HG02943 (cell line): ENCODE data around the gene PIGC.

ENCODE experiments used
- ATAC-seq: cut with Tn5 transposase; IDR thresholded peaks from one replicate; pipeline ENCODE4 v1.9.1; 2021; ENCODE audit warnings: mild to moderate bottlenecking, low read depth, moderate library complexity; ENCODE audit not compliant: unreplicated experiment

The PIGC gene

DNA sequence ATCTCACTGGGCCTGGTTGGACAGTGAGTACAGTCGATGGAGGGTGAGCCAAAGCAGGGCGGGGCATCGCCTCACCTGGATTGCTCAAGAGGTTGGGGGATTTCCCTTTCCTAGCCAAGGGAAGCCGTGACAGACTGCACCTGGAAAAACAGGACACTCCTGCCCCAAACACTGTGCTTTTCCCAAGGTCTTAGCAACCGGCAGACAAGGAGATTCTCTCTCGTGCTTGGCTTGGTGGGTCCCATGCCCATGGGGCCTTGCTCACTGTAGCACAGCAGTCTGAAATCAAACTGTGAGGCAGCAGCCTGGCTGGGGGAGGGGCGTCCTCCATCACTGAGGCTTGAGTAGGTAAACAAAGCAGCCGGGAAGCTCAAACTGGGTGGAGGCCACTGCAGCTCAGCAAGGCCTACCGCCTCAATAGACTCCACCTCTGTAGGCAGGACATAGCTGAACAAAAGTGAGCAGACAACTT is 12.1 kb downstream of the PIGC start:
- no peak for ATAC-seq

DNA sequence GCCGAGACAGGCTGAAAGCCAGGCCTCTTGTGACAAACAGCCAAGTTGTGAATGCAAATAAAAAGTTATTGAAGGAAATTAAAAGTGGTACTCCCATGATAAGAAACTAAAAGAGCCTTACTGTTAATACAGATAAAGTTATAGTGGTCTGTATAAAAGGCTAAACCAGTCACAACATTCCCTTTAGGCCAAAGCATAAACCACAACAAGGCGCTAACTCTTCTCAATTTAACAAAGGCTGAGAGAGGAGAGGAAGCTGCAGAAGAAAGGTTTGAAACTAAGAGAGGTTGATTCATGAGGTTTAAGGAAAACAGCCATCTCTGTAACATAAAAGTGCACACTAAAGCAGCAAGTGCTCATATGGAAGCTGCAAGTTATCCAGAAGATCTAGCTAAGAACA is 12.7 kb downstream of the PIGC start:
- ATAC-seq = no peak

DNA sequence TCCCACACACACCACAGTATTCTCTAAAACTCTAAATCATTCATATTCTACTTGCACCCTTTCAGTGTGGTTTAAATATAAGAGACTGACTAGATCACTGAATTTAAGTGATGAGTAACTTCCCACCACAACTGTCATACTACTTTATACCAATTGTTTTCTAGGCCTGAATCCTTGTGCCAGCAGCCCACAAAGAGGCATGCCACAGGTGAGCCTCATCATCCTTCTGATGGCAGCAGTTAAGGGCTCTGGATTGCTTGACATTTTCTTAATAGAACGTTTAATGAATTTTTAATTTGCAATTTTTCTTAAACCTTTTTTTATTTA is 13.8 kb downstream of the PIGC start:
- ATAC-seq = no peak

DNA sequence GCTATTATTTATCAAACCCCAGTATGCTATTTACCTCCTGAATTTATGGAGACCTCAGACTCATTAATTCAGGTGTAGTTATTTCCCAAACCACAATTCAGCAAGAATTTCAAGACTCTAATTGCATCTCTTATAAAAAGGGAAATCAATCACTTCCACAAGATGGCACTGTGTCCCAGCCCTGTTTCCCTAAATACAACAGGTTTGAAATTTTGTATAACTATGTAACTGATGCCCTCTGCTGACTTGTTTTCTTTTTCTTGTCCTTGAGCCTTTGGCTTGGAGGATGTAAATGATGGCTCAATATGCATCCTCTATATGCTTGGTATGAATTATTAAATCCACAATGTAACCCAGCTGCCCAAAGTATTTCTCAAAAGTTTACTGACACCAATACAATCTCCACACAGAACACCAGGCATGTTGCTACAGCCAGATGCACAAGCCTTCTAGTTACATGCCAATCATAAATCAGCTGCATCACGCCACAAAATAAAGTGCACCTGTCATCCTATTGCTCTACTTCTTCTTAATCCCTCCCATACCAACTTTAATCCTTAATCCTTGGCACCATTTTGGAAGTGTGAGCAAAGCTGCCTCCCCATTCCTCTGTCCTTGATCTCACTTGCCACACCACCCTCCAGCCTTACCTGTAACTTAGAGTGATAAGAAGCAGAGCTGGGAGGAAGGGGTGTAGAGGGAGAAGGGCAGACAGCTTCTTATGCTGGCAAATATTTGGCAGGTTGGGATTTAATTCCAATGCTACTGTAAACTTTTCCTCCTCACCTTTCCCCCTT is 14.3 kb downstream of the PIGC start:
- no peak for ATAC-seq

DNA sequence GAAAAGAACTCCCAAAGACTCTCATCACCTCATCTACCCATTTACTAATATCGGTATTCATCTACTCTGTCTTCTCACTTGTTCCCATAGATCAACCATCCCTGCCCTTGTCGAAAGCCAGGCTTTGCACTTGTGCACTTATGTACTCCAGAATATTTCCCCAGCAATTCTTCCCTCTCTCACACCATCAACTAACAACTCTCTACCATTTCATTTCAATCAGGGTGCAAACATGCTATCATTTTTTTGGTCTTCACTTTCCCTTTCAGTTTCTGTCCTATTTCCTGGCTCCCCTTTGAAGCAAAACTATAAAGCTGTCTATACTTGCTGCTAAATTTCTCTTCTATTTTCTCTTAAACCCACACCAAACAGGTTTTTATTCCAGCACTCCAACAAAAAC is 16.7 kb downstream of the PIGC start:
- ATAC-seq = no peak

DNA sequence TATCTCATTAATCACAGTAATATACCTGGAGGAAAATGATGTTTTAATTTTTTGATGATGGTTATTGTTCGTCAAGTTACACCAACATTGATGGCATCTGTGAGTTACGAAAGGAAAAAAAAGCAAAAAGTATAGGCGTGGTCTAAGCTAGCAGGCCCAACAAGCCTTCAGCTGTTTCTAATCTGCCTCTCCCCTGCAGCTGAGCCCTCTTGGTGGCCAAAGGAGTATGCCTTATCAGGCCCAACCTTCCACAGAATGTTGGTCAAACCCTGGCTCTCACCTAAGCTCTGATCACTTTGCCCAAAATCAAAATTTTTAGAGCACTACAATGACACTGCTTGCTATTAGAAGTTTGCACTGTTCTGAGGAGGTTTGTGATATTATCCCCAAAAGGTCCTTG is 18.5 kb downstream of the PIGC start:
- ATAC-seq = no peak

DNA sequence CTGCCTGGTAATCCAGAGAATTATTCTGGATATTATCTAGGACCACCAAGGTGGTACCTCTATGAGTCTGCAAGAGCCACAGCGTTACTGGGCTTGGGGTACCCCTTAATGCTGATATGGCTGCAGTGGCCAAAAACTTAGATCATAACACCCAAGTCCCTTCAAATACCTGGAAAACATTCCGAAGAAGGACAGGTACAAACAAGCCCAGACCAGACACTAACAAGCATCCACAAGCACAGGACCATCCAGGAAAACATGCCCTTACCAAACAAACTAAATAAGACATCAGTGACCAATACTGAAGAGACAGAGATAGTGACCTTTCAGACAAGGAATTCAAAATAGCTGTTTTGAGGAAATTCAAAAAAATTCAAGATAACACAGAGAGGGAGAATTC is 20.5 kb downstream of the PIGC start:
- no peak for ATAC-seq

DNA sequence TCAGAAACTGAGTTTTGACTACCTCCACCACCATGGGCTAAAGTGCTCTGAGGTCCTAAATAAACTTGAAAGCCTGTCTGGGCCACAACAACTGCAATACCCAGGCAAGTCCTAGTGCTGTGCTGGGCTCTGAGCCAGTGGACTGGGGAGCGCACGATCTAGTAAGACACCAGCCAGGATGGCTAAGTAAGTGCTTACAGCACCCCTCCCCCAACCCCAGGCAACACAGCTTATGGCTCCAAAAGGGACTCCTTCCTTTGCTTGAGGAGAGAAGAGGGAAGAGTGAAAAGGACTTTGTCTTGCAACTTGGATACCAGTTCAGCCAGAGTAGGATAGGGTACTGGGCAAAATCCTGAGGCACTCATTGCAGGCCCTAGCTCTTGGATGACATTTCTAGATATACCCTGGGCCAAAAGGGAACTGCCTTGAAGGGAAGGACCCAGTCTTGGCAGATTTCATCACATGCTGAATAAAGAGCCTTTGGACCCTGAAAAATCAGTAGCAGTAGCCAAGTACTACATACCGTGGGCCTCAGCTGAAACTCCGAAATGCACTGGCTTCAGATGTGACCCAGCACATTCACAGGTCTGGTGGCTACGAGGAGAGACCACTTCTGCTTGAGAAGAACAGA is 21.8 kb downstream of the PIGC start:
- ATAC-seq = no peak

DNA sequence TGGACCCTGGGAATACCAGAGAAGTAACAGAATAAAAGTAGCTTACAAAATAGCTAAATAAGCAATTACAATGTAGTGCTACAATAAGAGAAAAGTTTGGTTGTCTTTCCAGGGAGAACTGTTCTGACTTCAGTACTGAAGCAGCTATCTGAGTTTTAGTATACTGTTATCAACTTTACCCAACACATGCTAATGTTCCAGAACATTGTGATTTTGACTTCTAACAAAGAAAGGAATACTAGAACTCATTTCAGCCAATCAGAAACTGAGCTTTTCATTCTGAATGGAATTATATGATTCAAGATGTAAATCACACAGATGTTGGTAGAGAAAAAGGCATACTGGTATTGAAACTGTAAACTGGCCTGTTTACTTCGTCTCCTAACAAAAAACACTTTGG is 23.5 kb downstream of the PIGC start, which contains the start of gene C1orf105:
C1orf105 (plus strand) TSS at position 301 of the 400 bp plus-strand sequence. CDS start 201 bp downstream, outside the sequence.
- no peak for ATAC-seq

DNA sequence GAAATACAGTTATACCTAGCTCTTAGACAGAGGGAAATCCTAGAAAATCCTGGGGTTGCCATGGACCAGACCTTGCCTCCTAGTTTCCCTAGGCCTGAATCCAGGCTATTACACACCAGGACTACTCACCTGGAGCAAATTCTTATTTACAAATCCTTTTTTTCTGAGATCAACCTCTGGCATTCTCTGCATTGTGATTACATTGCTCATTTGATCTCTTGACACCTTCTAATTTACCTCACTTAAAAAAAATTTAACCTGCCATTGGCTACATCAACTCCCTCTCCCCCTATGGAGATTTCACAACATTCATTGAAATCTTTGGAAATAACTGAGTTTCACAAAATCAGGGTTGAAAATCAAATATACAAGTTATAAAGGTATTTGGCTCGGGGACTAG is 26.3 kb downstream of the PIGC start:
- ATAC-seq = no peak

DNA sequence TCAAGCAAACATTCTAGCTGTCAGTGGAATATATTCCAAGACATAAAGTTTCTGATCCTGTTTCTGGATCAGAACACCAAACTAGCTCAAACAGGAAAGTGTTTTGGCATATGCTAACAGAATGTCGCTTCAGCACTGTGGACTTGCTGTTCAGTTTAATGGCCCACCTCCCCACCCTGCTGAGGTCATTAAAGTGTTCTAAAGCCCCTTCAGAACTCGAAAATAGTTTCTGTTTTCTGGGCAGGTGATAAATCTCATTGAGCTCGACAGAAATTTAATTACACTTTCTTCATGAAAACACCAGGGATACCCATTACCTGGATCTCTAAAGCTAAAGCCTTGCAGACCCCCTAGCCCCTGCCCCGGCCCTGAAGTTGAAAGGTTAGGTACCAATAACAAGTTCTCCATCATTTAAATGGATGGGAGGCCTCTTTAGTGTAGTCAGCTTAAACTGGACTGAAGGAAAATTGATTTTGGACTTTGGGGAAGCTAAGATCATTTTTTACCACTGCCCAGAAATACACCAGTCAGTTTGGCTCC is 27.3 kb downstream of the PIGC start:
- no peak for ATAC-seq

DNA sequence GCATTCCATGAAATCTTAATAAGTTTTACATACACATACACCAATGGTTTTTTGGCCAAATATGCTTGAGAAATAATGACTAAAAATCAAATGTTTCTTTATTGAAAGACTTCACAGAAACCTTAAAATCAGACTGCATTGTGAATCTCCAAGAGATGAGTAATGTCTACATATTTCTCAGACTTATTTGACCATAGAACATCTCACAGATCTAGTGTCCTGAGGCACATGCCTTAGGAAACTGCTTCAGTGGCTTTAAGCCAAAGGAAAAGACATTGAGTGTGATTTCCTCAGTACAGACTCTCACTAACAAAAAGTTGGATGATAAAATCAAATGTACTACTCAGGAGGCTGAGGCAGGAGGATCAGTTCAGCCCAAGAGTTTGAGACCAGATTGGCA is 29.5 kb downstream of the PIGC start:
- ATAC-seq = no peak

DNA sequence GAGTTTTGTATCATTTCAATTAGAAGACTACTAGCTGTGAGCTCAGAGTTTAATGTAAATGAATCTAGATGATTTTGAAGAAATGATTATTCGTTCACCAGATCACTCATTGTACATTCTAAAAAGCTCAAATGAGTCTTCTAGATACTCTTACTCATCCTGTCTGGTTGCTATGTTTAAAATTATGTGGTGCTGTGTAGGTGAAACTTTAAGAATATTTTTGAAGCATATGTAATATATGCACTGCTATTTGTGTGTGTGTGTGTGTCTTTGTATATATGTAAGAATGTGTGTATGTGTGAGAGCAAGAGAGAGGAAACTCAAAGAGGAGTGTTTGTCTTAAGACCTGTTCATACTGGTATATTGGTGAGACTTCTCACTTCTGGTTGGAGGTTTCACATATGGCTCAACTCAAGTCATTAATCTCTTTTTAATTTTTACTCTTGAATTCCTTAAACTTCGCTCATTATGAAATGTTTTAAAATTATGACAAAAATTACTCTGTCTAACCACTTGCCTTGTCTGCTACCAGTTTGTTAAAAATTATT is 32.0 kb downstream of the PIGC start:
- no peak for ATAC-seq

DNA sequence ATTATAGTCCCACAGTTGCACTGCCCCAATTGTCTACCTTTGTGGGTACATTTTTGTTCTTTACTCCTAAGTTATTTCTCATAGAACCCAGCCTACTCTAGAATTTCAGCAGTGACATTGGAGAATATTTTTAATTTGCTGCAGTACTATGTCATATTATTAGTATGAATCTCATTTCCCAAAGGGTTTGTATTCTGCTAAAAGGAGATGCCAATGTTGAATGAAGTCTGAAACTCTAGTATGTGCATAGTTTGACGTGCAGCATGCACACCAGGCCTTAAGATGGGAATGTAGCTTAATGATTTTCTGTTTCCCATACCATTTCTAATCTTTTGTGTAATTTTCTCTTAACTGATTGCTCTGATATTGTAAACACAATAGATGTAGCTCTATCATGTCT is 33.8 kb downstream of the PIGC start:
- ATAC-seq = no peak

DNA sequence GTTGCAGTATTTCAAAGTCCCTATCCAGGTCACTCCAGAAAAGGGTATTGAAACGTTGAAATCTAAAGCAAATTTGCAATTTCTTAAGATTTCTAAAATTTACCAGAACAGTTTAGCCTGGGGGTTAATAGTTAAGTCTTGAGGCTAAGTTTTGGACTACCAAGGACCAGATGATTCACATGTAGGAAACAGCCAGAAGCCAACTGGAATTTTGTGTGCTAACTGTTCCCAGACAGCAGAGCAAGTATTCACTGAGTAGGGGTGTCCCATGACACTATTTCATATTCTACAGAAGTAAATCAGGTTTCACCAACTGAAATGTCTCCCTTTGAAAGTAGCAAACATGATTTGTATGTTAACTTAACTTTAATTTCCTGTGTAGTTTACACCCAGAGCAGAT is 34.9 kb downstream of the PIGC start:
- ATAC-seq = no peak

DNA sequence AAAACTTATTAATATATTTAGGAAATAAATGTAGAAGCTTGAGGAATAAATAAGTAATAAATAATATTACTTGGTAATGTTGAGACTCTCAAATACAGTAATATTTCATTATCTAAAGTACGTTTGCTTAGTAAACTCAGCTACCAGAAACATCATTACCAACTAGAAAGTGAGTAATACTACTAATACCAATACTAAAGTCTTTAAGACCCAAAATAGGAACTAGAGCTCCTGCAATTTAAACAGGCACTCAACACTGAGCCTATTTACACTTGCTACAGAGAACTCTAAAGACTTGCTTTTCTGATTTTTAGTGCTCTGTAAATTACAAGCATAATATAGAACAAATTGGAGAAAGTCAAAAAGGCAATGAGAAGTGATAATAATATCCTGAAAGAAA is 36.9 kb downstream of the PIGC start:
- ATAC-seq = no peak

DNA sequence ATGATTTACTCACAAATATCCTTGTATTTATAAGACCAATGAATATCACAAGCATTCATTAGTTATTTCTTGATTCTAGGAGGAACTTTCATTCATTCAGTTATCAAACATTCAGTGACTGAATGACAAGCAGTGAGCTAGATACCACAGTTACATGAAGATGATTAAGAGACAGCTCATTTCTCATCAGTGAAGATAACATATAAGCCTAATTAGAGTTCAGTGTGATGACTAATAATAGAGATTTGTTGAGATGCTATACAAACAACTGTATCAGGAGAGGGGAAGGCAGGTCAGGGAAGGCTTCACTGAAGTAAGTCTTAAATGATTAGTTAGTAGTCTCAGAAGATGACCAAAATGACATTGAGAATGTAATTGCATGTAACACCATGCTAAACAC is 38.0 kb downstream of the PIGC start:
- ATAC-seq = no peak

DNA sequence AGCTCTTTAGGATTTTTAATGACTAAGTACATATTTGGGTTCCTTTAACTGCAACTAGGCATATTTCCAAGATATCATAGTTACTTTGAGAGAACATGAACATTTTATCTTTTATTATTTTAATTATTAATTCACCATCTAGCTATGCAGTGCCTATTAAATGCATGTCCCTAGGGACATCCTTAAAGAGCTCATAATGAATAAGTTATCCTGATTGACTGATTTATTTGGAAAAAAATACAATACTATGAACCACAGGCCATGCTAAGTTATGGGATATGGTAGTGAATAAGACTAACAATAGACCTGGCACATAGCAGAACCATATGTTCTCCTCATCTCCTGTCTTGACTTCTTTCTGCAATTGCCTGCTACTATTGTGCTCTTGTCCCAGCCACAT is 39.7 kb downstream of the PIGC start:
- no peak for ATAC-seq

DNA sequence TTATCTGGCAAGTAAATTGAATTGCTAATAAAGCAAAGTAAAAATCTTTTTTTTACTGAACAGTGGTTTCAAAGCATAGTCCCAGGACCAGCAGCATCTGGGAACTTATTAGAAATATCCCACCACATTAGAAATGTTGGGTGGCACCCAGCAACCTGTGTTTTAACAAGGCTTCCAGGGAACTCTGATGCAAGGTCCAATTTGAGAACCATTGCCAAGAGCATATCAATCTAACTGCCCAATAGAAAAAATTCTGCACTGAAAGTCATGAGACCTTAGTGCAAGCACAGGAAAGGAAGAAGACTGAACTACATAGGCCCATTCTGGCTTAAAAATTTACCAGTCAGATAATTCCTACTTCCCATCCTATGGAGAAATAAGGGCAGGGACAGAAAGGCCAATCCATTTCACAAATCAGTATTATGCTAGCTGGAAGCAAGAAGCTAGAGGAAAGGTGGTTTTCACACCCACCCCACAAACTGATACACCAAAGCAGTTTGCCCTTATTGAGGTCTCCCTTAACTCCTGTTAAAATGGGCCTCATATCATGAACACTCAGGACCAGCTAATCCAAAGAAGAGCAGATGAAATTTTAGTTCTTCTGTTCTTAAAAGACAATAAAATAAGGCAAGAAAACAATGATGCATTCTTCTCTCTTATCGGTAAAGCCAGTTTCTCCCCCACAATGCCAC is 40.8 kb downstream of the PIGC start:
- no peak for ATAC-seq

DNA sequence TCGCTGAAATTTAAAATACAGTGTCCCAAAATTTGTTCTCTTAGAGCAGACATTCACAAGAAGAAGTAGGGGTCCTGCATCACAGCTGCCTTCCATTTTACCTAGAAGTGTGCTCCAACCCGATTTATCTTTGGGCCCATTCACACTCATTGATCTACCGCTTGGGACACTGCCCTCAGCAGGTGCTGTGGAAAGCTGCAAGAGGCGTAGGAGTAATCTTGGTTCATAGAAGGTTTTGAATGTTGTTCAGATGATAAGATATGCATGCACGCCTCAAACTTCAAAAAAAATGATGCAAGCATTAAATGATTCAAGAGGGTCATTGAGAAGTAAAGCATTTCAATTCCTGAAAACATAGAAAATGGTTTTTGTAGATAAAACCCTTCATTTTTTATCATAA is 42.0 kb downstream of the PIGC start:
- no peak for ATAC-seq

DNA sequence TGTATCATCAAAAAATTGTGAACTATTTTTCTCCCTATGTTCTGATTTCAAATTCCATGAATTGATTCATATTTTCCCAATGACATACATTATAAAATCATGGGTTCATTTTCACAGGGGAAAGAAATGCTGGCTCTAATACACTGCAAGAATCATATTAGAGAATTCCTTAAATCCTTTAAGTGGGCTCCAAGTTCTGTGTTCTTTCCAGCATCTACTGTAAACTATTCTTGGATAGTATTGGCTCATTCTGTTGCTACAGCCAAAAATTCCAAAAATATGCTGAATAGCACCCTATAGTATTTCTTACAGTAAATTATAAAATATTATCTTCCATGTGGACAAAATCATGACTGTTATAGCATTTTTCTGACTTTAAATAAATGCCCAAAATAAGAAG is 42.4 kb downstream of the PIGC start:
- ATAC-seq = no peak
